SK-N-SH treated with all-trans-retinoic acid at 6 μM for 48 hours (cell line): Measurements from ENCODE around the gene SRSF6.

Experiments used
- ATAC-seq: fragments of 200-7000 bp; cut with Tn5 transposase; 3 replicates; pipeline ENCODE4 v1.9.1; 2020; ENCODE audit warnings: mild to moderate bottlenecking, moderate library complexity
- ARNTL ChIP-seq: fragments of 450-650 bp; formaldehyde crosslinking; IDR thresholded peaks from 2 replicates; pipeline ENCODE4 v1.5.0; 2020; ENCODE audit warnings: low read depth, mild to moderate bottlenecking, moderate library complexity, borderline replicate concordance
- BACH2 ChIP-seq: fragments of 250-450 bp; sonication (Bioruptor Pico); IDR thresholded peaks from 2 replicates; pipeline ENCODE4 v1.9.0; 2021; ENCODE audit warnings: mild to moderate bottlenecking, borderline replicate concordance
- CSDC2 ChIP-seq: fragments of 250-450 bp; sonication (Bioruptor Pico); IDR thresholded peaks from 2 replicates; pipeline ENCODE4 v1.5.0; 2020; ENCODE audit warnings: mild to moderate bottlenecking, moderate library complexity
- CSRNP3 ChIP-seq: fragments of 250-450 bp; sonication (Bioruptor Pico); IDR thresholded peaks from 2 replicates; pipeline ENCODE4 v1.5.1; 2021; ENCODE audit warnings: mild to moderate bottlenecking, moderate library complexity
- ESRRG ChIP-seq: fragments of 250-450 bp; sonication (Bioruptor Pico); IDR thresholded peaks from 2 replicates; pipeline ENCODE4 v1.6.1; 2021; ENCODE audit warnings: mild to moderate bottlenecking
- GLIS3 ChIP-seq: fragments of 250-450 bp; sonication (Bioruptor Pico); IDR thresholded peaks from 2 replicates; pipeline ENCODE4 v1.5.0; 2020; ENCODE audit warnings: mild to moderate bottlenecking, moderate library complexity
- ISL1 ChIP-seq: fragments of 250-450 bp; sonication (Bioruptor Pico); IDR thresholded peaks from 2 replicates; pipeline ENCODE4 v2.1.2; 2022; ENCODE audit warnings: mild to moderate bottlenecking, moderate library complexity
- OSR1 ChIP-seq: fragments of 250-450 bp; sonication (Bioruptor Pico); IDR thresholded peaks from 2 replicates; pipeline ENCODE4 v1.8.0; 2022; ENCODE audit warnings: moderate library complexity, mild to moderate bottlenecking, inconsistent platforms
- POU6F1 ChIP-seq: fragments of 250-450 bp; sonication (Bioruptor Pico); IDR thresholded peaks from 2 replicates; pipeline ENCODE4 v1.8.0; 2021; ENCODE audit warnings: low read depth, mild to moderate bottlenecking, moderate library complexity, borderline replicate concordance
- PPARA ChIP-seq: fragments of 250-450 bp; sonication (Bioruptor Pico); IDR thresholded peaks from 2 replicates; pipeline ENCODE4 v1.5.0; 2020; ENCODE audit warnings: mild to moderate bottlenecking, borderline replicate concordance
- RARB ChIP-seq: fragments of 250-450 bp; sonication (Bioruptor Pico); IDR thresholded peaks from 2 replicates; pipeline ENCODE4 v1.8.0; 2021; ENCODE audit warnings: mild to moderate bottlenecking, moderate library complexity
- SNAI2 ChIP-seq: fragments of 250-450 bp; sonication (Bioruptor Pico); IDR thresholded peaks from 2 replicates; pipeline ENCODE4 v1.5.0; 2020; ENCODE audit warnings: mild to moderate bottlenecking, moderate library complexity
- TCF4 ChIP-seq: fragments of 250-450 bp; sonication (Bioruptor Pico); IDR thresholded peaks from 2 replicates; pipeline ENCODE4 v1.8.0; 2021; ENCODE audit warnings: mild to moderate bottlenecking, moderate library complexity, borderline replicate concordance
- TOX ChIP-seq: fragments of 250-450 bp; sonication (Bioruptor Pico); IDR thresholded peaks from 2 replicates; pipeline ENCODE4 v1.8.0; 2021; ENCODE audit warnings: mild to moderate bottlenecking, moderate library complexity, borderline replicate concordance
- TSHZ2 ChIP-seq: fragments of 250-450 bp; sonication (Bioruptor Pico); IDR thresholded peaks from 2 replicates; pipeline ENCODE4 v1.5.0; 2020; ENCODE audit warnings: mild to moderate bottlenecking, moderate library complexity
- ZC3H10 ChIP-seq: fragments of 250-450 bp; sonication (Bioruptor Pico); IDR thresholded peaks from 2 replicates; pipeline ENCODE4 v1.5.1; 2021; ENCODE audit warnings: mild to moderate bottlenecking, moderate library complexity
- ZFP30 ChIP-seq: fragments of 450-650 bp; formaldehyde crosslinking; IDR thresholded peaks from 2 replicates; pipeline ENCODE4 v1.5.0; 2022; ENCODE audit warnings: mild to moderate bottlenecking, moderate library complexity
- ZNF565 ChIP-seq: fragments of 450-650 bp; formaldehyde crosslinking; conservative IDR thresholded peaks from 2 replicates; pipeline ENCODE4 v1.5.0; 2020; ENCODE audit warnings: low read depth, mild to moderate bottlenecking, moderate library complexity
- ZNF70 ChIP-seq: fragments of 450-650 bp; formaldehyde crosslinking; IDR thresholded peaks from 2 replicates; pipeline ENCODE4 v1.5.0; 2020; ENCODE audit warnings: mild to moderate bottlenecking, moderate library complexity
- ZNF8 ChIP-seq: fragments of 450-650 bp; formaldehyde crosslinking; IDR thresholded peaks from 2 replicates; pipeline ENCODE4 v1.5.0; 2020; ENCODE audit warnings: mild to moderate bottlenecking, moderate library complexity
- TF ChIP-seq, protein P1 (sequence below): fragments of 250-450 bp; sonication (Bioruptor Pico); IDR thresholded peaks from 2 replicates; pipeline ENCODE4 v1.8.0; 2020; ENCODE audit warnings: mild to moderate bottlenecking, moderate library complexity, borderline replicate concordance
- TF ChIP-seq, protein P2 (sequence below): fragments of 250-450 bp; sonication (Bioruptor Pico); IDR thresholded peaks from 2 replicates; pipeline ENCODE4 v1.5.1; 2020; ENCODE audit warnings: low read depth, mild to moderate bottlenecking, moderate library complexity

Gene SRSF6

DNA sequence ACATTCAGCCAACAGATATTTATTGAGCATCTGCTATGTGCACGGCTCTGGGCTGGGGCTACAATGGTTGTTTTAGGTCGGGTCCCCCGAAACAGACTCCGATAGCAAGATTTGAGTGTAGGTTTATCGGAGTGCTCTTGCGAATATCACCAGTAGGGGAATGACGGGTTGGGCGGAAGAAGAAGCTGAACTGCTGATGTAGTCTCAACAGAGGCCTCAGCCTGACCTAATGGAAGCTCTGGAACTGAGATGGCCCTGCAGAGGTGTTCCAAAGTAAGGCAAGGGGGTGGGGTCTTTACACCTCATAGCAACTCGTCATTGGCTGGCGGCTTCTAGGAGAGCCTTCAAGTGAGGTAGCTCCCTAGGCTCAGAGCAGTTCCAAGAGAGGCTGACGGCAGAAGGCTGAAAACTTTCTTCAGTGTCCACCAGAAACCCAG, 50.9 kb downstream of the SRSF6 start (continued):
- TF ChIP-seq TSHZ2 (CRISPR knock-in tag) (no peak), RARB (CRISPR knock-in tag) (no peak), ARNTL (CRISPR knock-in tag) (no peak), TCF4 (no peak), POU6F1 (no peak), ZFP30 (CRISPR knock-in tag) (no peak), SNAI2 (CRISPR knock-in tag) (no peak), ISL1 (CRISPR knock-in tag) (no peak), ESRRG (CRISPR knock-in tag) (no peak), OSR1 (CRISPR knock-in tag) (no peak)

DNA sequence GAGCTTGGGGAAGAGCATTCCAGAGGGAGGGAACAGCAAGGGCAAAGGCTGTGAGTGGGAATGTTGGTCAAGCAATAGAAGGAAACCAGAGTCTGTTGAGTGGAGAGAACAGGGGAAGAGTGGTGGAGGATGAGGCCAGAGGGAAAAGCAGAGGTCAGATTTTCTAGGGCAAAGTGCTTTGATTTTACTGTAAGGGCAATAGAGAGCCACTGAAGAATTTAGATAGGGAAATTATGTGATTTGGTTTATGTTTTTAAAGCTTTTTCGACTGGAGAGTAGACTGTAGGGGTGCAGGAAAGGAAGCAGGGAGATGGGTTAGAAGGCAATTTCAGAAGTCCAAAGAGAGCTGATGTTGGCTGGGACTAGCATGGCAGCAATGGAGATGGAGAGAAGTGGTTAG, 54.2 kb downstream of the SRSF6 start:
- no peak for TF ChIP-seq ZC3H10 (CRISPR knock-in tag)
- TF ChIP-seq ZFP30 (CRISPR knock-in tag) = no peak
- TF ChIP-seq ZNF8 (CRISPR knock-in tag) = no peak
- TF ChIP-seq ESRRG (CRISPR knock-in tag) = no peak
- no peak for TF ChIP-seq ARNTL (CRISPR knock-in tag)
- TF ChIP-seq, protein P1, sequence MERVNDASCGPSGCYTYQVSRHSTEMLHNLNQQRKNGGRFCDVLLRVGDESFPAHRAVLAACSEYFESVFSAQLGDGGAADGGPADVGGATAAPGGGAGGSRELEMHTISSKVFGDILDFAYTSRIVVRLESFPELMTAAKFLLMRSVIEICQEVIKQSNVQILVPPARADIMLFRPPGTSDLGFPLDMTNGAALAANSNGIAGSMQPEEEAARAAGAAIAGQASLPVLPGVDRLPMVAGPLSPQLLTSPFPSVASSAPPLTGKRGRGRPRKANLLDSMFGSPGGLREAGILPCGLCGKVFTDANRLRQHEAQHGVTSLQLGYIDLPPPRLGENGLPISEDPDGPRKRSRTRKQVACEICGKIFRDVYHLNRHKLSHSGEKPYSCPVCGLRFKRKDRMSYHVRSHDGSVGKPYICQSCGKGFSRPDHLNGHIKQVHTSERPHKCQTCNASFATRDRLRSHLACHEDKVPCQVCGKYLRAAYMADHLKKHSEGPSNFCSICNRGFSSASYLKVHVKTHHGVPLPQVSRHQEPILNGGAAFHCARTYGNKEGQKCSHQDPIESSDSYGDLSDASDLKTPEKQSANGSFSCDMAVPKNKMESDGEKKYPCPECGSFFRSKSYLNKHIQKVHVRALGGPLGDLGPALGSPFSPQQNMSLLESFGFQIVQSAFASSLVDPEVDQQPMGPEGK (CRISPR knock-in tag) = no peak
- TF ChIP-seq TOX (CRISPR knock-in tag) = no peak
- no peak for TF ChIP-seq PPARA (CRISPR knock-in tag)
- no peak for TF ChIP-seq RARB (CRISPR knock-in tag)
- TF ChIP-seq POU6F1 = no peak
- no peak for TF ChIP-seq BACH2 (CRISPR knock-in tag)
- no peak for TF ChIP-seq ZNF70 (CRISPR knock-in tag)
- no peak for TF ChIP-seq CSDC2 (CRISPR knock-in tag)
- TF ChIP-seq, protein P2, sequence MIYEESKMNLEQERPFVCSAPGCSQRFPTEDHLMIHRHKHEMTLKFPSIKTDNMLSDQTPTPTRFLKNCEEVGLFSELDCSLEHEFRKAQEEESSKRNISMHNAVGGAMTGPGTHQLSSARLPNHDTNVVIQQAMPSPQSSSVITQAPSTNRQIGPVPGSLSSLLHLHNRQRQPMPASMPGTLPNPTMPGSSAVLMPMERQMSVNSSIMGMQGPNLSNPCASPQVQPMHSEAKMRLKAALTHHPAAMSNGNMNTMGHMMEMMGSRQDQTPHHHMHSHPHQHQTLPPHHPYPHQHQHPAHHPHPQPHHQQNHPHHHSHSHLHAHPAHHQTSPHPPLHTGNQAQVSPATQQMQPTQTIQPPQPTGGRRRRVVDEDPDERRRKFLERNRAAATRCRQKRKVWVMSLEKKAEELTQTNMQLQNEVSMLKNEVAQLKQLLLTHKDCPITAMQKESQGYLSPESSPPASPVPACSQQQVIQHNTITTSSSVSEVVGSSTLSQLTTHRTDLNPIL (CRISPR knock-in tag) = no peak
- no peak for TF ChIP-seq CSRNP3 (CRISPR knock-in tag)
- TF ChIP-seq ZNF565 (CRISPR knock-in tag) = no peak
- TF ChIP-seq GLIS3 (CRISPR knock-in tag) = no peak
- no peak for TF ChIP-seq TSHZ2 (CRISPR knock-in tag)
- TF ChIP-seq OSR1 (CRISPR knock-in tag) = no peak
- TF ChIP-seq, all 23 proteins: peak for 0
- ATAC-seq = no peak
